Ovary (tissue), 9 donors: ENCODE measurements around the gene TOMM20. TPM values are rescaled to one million over a fixed set of nuclear protein-coding genes. Genes with fewer than 3 reads are reported as not detected.
A peak's percentile ranks its signal among the peaks of the same experiment; 100 is the strongest.
"Not testable (repeated sequence)": the region's sequence is repeated elsewhere in the genome, so short reads cannot be mapped to it uniquely, and the experiment has no call there.

Experiments used
- DNase-seq, 5 donors: peaks; one replicate each; pipeline ENCODE4 v3.0.0-alpha.2; 2019 to 2020
- H3K27ac ChIP-seq, 2 donors: fragments of 200-600 bp; one replicate each; pipeline versions ENCODE4 v1.5.1 to v1.8.0; 2019 to 2022
- H3K27me3 ChIP-seq: fragments of 200-600 bp; one replicate; pipeline ENCODE4 v1.8.0; 2022
- H3K36me3 ChIP-seq: fragments of 200-600 bp; sonication (generic); one replicate; pipeline ENCODE4 v1.5.1; 2019
- H3K4me1 ChIP-seq: one replicate; pipeline ENCODE4 v1.8.1; 2013; ENCODE audit warnings: mild to moderate bottlenecking, moderate library complexity; ENCODE audit not compliant: insufficient read depth
- H3K4me3 ChIP-seq: fragments of 200-600 bp; sonication (generic); one replicate; pipeline ENCODE4 v1.5.1; 2017
- H3K9me3 ChIP-seq, 2 donors: fragments of 200-600 bp in 1 of 2; sonication (generic) in 1 of 2; one replicate each; pipeline versions ENCODE4 v1.5.1 to v1.8.1; 2013 to 2019; ENCODE audit warnings: mild to moderate bottlenecking in 1 of 2, moderate library complexity in 1 of 2
- CTCF ChIP-seq, 3 donors: fragments of 450-650 bp in 2 of 3; fragments of 200-600 bp in 1 of 3; IDR thresholded peaks; one replicate each; pipeline versions ENCODE4 v1.5.1 to v1.8.0; 2016 to 2022; ENCODE audit warnings: antibody characterized with exemption in 3 of 3, mild to moderate bottlenecking in 1 of 3
- EP300 ChIP-seq: sonication (generic); formaldehyde crosslinking; IDR thresholded peaks from one replicate; pipeline ENCODE4 v1.6.1; 2017; ENCODE audit warnings: antibody characterized with exemption
- POLR2A ChIP-seq: fragments of 450-650 bp; IDR thresholded peaks from one replicate; pipeline ENCODE4 v1.6.1; 2017; ENCODE audit warnings: antibody characterized with exemption, mild to moderate bottlenecking, moderate library complexity
- WGBS, 3 donors: extraction: QIAGEN DNeasy Blood & Tissue Kit in 1 of 3; methylation state at CpG; one replicate each; pipeline versions ENCODE4 v1.1.5 to v1.1.7; 2013 to 2017; 5-methylcytosine and 5-hydroxymethylcytosine counted together
- intact Hi-C, 4 donors: fragments of 100-400 bp; cut with DNase I; formaldehyde crosslinking; loops; one replicate each; pipeline versions ENCODE4 v1.11.0 to v1.15.1; 2022 to 2023
- polyA plus RNA-seq, 2 donors: library from polyadenylated mRNA; stranded (reverse); fragments of 200-250 nt in 1 of 2; fragments of 350-450 nt in 1 of 2; fragmentation: Illumina TruSeq in 1 of 2; extraction: RNeasy Lipid Tissue Mini Kit (QIAGEN cat#74804) in 1 of 2; gene quantifications; one replicate each; pipeline ENCODE4 v1.2.3, GENCODE V29; 2013 to 2014
- total RNA-seq, 7 donors: library from RNA; depleted of rRNA in 2 of 7; stranded (reverse); fragments of >200 nt in 2 of 7; fragmentation: NEBNext Ultra II Directional in 3 of 7; extraction: Animal tissue kit (Norgen Biotek cat#: 25700) in 3 of 7; gene quantifications; one replicate each; pipeline versions ENCODE4 v1.1.0 to v1.2.4, GENCODE V29; 2016 to 2023
- donor health status: DM: no; HTN: no; CAD: no; lungs with moderate emphysema.
- donor health status: DM: no; HTN: no; CAD: no.
- donor health status: Bipolar disorder and iron deficiency.
- donor health status: DM: yes; HTN: yes; CAD: no.
- donor health status: DM: no; HTN: no; CAD: no.
- donor health status: DM: yes; HTN: yes; CAD: no.

The TOMM20 gene
- total and polyA plus RNA-seq, 9 donors = 104 to 153 (median 120) TPM

GRCh38 chr1:235161685-235162327 is 33.2 kb upstream of the TOMM20 start:
- no peaks in the 10 kb centered on the region for H3K9me3 ChIP-seq
- H3K36me3 ChIP-seq = no peaks in the 10 kb centered on the region
- no peaks in the 10 kb centered on the region for H3K27me3 ChIP-seq
- H3K4me3 ChIP-seq = peak overlapping the region; percentile 77
- peaks cover 5% of the 10 kb centered on the region for H3K4me1 ChIP-seq
- H3K27ac ChIP-seq = peak overlapping the region; percentile 59 to 72
- WGBS, 3 donors = 54 to 59% (median 56%) methylated on average over 21 of the region's 21 CpGs
- DNase-seq = no peak
- intact Hi-C loops = no loop called here
- TF ChIP-seq CTCF (IDR thresholded peaks at IDR 0.05) = no peak
- TF ChIP-seq EP300 = no peak
- TF ChIP-seq POLR2A = no peak

GRCh38 chr1:235160957-235161684 is 32.5 kb upstream of the TOMM20 start, which contains the start of gene RBM34:
Gene RBM34 (minus strand): TSS chr1:235161250. CDS start chr1:235161226, 24 bp downstream.
- H3K36me3 ChIP-seq = no peaks in the 10 kb centered on the region
- peak; percentile 93 to 96 (median 95) for DNase-seq
- H3K27ac ChIP-seq = peak within 1 kb of the TSS; percentile 59 to 72
- H3K4me3 ChIP-seq = peak within 1 kb of the TSS; percentile 77
- 0 to 1% (median 1%) methylated on average over 52 of the region's 52 CpGs for WGBS, 3 donors
- intact Hi-C loops = no loop called here
- H3K9me3 ChIP-seq = no peaks in the 10 kb centered on the region
- peaks cover 5% of the 10 kb centered on the region for H3K4me1 ChIP-seq
- TF ChIP-seq CTCF (IDR thresholded peaks at IDR 0.05) (peak in 2 of 3 donors; percentile 46 to 54), POLR2A (peak; percentile 98), EP300 (peak; percentile 8)
- H3K27me3 ChIP-seq = no peaks in the 10 kb centered on the region

- H3K36me3 ChIP-seq = no peaks in the 10 kb centered on the region
- no peaks in the 10 kb centered on the region for H3K9me3 ChIP-seq
- peaks cover 5% of the 10 kb centered on the region for H3K4me1 ChIP-seq
- peak overlapping the region; percentile 77 for H3K4me3 ChIP-seq
- no peaks in the 10 kb centered on the region for H3K27me3 ChIP-seq
- intact Hi-C loops = no loop called here
- peak overlapping the region; percentile 59 to 72 for H3K27ac ChIP-seq
- no peak for DNase-seq
- TF ChIP-seq EP300 (no peak), POLR2A (no peak), CTCF (IDR thresholded peaks at IDR 0.05) (no peak)
- 3 to 4% (median 3%) methylated on average over 14 of the region's 14 CpGs for WGBS, 3 donors
Measured at GRCh38 chr1:235160383-235160956, 31.8 kb upstream of the TOMM20 start.

GRCh38 chr1:235159930-235160329 is 31.3 kb upstream of the TOMM20 start:
- intact Hi-C loops = not testable (repeated sequence)

GRCh38 chr1:235159284-235159683 is 30.6 kb upstream of the TOMM20 start:
- H3K27me3 ChIP-seq, H3K9me3 ChIP-seq, DNase-seq, intact Hi-C loops, H3K27ac ChIP-seq, H3K36me3 ChIP-seq, H3K4me3 ChIP-seq, H3K4me1 ChIP-seq: not testable (repeated sequence)
- WGBS, 3 donors = 89 to 96% (median 93%) methylated on average over 9 of the region's 9 CpGs

More at GRCh38 chr1:235159930-235160329, 31.3 kb upstream of the TOMM20 start:
- not testable (repeated sequence) for H3K36me3 ChIP-seq, H3K27ac ChIP-seq, H3K9me3 ChIP-seq, DNase-seq, H3K4me1 ChIP-seq, H3K27me3 ChIP-seq
- H3K4me3 ChIP-seq = peak overlapping the region; percentile 77
- 79 to 81% (median 80%) methylated on average over 9 of the region's 9 CpGs for WGBS, 3 donors
